ENCODE measurements around the gene OPALIN. TPM values are rescaled to one million over a fixed set of nuclear protein-coding genes. Genes with fewer than 3 reads are reported as not detected.

Gene OPALIN
- total and polyA plus RNA-seq, 9 of the 15 experiments (the other 6 are each of a cell fraction or from before 2014, with no cell fraction given) = not detected

DNA sequence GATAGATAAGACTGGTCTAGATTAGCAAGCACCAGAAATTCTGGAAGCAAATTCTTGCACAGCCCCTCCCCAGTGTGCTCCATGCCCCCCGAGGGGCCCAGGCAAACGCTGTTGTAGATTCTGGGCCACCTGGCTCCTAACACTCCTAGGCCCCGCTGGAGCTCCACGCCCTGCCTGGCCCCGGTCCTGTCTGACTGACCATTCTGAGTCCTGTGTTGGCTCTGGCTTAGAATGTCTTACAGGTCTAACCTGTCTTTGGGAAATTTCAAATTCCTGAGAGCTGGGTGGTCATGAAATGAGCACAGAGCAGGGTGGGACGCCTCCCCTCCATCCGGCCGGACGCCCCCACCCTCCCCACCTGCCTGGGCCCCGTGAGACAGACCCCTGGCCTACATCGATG lies 12.6 kb upstream of the OPALIN start:
- WGBS (ENCODE audit: insufficient coverage, low coverage, missing lambda C conversion rate) = 28% methylated on average over 7 of the region's 11 CpGs
- ChIA-PET POLR2A (interaction anchor here (0.5 kb wide), 1 partner anchor 44 kb away, joined by 3 read pairs; no protein-coding TSS in a partner anchor), CTCF (ENCODE audit: low intra/inter-chr PET ratio) (no interaction called here)
- Histone ChIP-seq H4K20me1 (replicated peaks; ENCODE audit: control insufficient read depth, insufficient read depth, low read length) (0 out of 2 replicates have a peak, but pooled peaks cover 5% of the 10 kb centered on the region), H3K27me3 (ENCODE audit: control insufficient read depth in 2 of 2, insufficient read depth in 2 of 2, low read length in 2 of 2) (peaks cover 0 to 13% of the 10 kb centered on the region in 2 experiments; a peak in 2 of 5 replicates), H3K36me3 (ENCODE audit: control insufficient read depth, insufficient read depth, low read length) (no peaks in the 10 kb centered on the region), H3K9me1 (ENCODE audit: control insufficient read depth, insufficient read depth, low read length) (no peaks in the 10 kb centered on the region), H3K27ac (ENCODE audit: extremely low read depth, low read depth, low read length) (no peak overlapping the region), H2AFZ (ENCODE audit: low read depth, low read length) (no peak overlapping the region), H3K79me2 (ENCODE audit: control insufficient read depth, insufficient read depth, low read length) (no peaks in the 10 kb centered on the region), H3K9me3 (replicated peaks; ENCODE audit: control insufficient read depth, insufficient read depth, low read depth, low read length) (no peaks in the 10 kb centered on the region), H3K4me1 (replicated peaks in 1 of 2; ENCODE audit: control insufficient read depth in 2 of 2, insufficient read depth in 2 of 2, low read length in 2 of 2) (peaks cover 0 to 14% of the 10 kb centered on the region in 2 experiments; a peak in 2 of 5 replicates), H3K4me2 (ENCODE audit: insufficient read depth, low read length) (no peak overlapping the region), H3K9ac (ENCODE audit: insufficient read depth in 1 of 2, low read depth in 2 of 2, low read length in 2 of 2) (no peak overlapping the region), H3K4me3 (no peak overlapping the region)
- no peak for FAIRE-seq
- no peak for ATAC-seq
- in situ Hi-C loops (cut with MboI) (no loop called here), intact Hi-C loops (cut with micrococcal nuclease) (loop anchor here (10.0 kb wide), 1 partner anchor 373 kb away; no protein-coding TSS in a partner anchor)
- TF ChIP-seq WHSC1 (IDR thresholded peaks at IDR 0.05; ENCODE audit: low read length) (no peak), ZNF79 (CRISPR knock-in tag; IDR thresholded peaks at IDR 0.05; ENCODE audit: low read depth) (no peak), TBL1XR1 (IDR thresholded peaks at IDR 0.05; ENCODE audit: low read length in 2 of 2) (no peak)
- TF ChIP-seq, protein P1, sequence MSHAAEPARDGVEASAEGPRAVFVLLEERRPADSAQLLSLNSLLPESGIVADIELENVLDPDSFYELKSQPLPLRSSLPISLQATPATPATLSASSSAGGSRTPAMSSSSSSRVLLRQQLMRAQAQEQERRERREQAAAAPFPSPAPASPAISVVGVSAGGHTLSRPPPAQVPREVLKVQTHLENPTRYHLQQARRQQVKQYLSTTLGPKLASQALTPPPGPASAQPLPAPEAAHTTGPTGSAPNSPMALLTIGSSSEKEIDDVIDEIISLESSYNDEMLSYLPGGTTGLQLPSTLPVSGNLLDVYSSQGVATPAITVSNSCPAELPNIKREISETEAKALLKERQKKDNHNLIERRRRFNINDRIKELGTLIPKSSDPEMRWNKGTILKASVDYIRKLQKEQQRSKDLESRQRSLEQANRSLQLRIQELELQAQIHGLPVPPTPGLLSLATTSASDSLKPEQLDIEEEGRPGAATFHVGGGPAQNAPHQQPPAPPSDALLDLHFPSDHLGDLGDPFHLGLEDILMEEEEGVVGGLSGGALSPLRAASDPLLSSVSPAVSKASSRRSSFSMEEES (CRISPR knock-in tag; IDR thresholded peaks at IDR 0.05) = no peak
- no TSS peak for BruUV-seq (replicated peaks)
- DNase-seq (ENCODE audit: extremely low read depth in 1 of 4, low spot score in 3 of 4) = no peak

Data from K562 (cell line).